ENCODE data around the gene PC.
A peak's percentile ranks its signal among the peaks of the same experiment; 100 is the strongest.

The PC gene

DNA sequence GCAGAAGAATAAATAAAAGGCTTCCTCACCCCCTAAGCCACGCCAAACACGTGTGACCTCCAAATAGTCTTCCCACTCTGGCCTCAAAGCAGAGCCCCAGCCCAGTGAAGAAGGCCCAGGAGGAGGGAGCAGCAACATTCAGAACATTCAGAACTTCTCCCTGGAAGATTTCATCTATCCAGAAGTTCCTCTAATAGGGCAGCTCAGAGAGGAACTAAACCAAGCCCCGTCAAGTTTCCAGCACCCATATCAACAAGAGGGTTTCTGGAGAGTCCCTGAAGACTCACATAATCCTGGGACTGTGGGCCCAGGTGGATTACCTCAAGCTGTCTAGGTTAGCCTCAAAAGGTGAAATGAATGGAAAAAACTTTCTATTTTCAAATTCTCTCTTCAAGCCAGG is 39.4 kb downstream of the PC start:
- H3K9me3 ChIP-seq (ENCODE audit: control insufficient read depth, low read length) = no peaks in the 10 kb centered on the region
- H3K36me3 ChIP-seq (ENCODE audit: control insufficient read depth, insufficient read depth, low read length, severe bottlenecking) = peaks cover 4% of the 10 kb centered on the region
- no peak overlapping the region for H3K9ac ChIP-seq (ENCODE audit: low read length)
- no peak for DNase-seq (ENCODE audit: low read depth)
- no peak overlapping the region for H3K4me3 ChIP-seq (ENCODE audit: low read length)
- no peaks in the 10 kb centered on the region for H3K27me3 ChIP-seq (replicated peaks; ENCODE audit: control insufficient read depth, insufficient read depth, low read length)
- peaks cover 11% of the 10 kb centered on the region for H3K4me1 ChIP-seq (ENCODE audit: control insufficient read depth, insufficient read depth, low read length)

DNA sequence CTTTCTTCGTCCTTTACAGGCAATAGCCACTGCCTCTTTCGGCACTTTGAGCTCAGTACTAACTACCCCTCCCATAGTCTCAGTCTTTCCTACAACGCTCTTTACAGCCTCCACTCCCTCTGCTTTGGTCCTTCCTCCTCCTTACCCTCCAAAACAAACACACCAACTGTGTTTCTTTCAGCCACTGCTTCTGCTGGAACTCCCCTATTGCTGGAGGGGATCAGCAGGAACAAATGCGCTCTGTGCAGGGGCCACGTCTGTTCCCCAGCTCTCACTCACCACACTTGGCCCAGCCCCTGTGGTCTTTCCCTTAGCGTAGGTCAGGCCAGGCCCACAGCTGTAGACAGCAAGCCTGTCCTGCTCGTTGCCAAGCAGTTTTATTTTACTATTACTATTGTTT is 42.3 kb downstream of the PC start:
- Histone ChIP-seq H3K36me3 (ENCODE audit: control insufficient read depth, insufficient read depth, low read length, severe bottlenecking) (peaks cover 4% of the 10 kb centered on the region), H3K9me3 (ENCODE audit: control insufficient read depth, low read length) (no peaks in the 10 kb centered on the region), H3K4me1 (ENCODE audit: control insufficient read depth, insufficient read depth, low read length) (peaks cover under 1% of the 10 kb centered on the region), H3K27me3 (replicated peaks; ENCODE audit: control insufficient read depth, insufficient read depth, low read length) (no peaks in the 10 kb centered on the region), H3K9ac (ENCODE audit: low read length) (no peak overlapping the region), H3K4me3 (ENCODE audit: low read length) (no peak overlapping the region)
- DNase-seq (ENCODE audit: low read depth) = no peak

DNA sequence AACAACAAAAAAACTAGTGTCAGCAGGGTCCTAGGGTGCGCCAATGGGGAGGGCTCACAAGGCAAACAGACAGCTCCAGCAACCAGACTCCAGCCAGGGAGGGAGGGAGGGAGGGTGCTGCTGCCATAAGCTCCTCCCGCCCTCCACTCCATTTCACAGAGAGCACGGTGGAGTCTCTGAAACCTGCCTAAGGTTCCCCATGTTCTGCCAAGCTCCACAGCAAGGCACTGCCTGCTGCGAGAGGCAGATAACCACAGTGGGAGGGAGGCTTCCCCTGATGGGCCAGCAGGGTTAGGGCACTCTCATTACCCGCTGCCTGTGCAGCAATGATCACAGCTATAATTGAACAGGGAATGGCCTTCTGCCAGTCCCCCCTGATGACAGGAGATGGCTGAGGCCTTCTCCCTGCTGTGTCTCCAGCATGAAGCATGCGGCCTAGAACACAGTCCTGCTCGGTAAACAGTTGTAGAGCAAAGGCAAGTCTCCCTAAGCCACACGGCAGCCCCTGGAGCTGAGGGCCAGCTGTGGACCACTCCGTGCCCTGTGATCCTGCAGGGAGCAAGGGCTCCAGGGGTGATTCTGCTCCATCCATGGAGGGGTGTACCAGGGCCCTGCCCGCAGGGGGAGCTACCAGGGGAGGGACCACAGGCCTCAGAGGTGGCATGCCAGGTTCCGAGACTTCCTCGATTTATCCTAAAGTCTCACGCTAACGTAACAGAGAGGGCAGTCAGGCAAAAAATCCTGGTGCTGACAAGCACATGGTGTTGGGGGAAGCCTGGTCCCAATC is 42.9 kb downstream of the PC start:
- Histone ChIP-seq H3K4me1 (ENCODE audit: control insufficient read depth, insufficient read depth, low read length) (no peaks in the 10 kb centered on the region), H3K4me3 (ENCODE audit: low read length) (no peak overlapping the region), H3K9ac (ENCODE audit: low read length) (no peak overlapping the region), H3K27me3 (replicated peaks; ENCODE audit: control insufficient read depth, insufficient read depth, low read length) (no peaks in the 10 kb centered on the region), H3K9me3 (ENCODE audit: control insufficient read depth, low read length) (no peaks in the 10 kb centered on the region), H3K36me3 (ENCODE audit: control insufficient read depth, insufficient read depth, low read length, severe bottlenecking) (peaks cover 4% of the 10 kb centered on the region)
- no peak for DNase-seq (ENCODE audit: low read depth)

DNA sequence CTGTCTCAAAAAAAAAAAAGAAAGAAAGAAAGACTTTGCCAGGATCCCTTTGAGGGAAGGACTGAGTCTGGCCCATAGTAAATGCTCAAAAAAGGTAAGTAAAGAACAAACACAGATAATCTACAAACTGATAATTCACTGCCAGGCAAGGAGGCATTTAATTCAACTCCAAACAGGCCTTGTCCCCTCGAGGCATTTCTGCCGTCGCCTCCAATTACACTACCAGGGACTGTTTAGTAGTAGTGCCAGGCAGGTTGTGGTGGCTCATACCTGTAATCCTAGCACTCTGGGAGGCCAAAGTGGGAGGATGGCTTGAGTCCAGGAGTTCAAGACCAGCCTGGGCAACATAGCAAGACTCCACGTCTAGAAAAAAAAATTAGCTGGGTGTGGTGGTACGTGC is 43.7 kb downstream of the PC start:
- H3K36me3 ChIP-seq (ENCODE audit: control insufficient read depth, insufficient read depth, low read length, severe bottlenecking) = peaks cover 4% of the 10 kb centered on the region
- DNase-seq (ENCODE audit: low read depth) = no peak

DNA sequence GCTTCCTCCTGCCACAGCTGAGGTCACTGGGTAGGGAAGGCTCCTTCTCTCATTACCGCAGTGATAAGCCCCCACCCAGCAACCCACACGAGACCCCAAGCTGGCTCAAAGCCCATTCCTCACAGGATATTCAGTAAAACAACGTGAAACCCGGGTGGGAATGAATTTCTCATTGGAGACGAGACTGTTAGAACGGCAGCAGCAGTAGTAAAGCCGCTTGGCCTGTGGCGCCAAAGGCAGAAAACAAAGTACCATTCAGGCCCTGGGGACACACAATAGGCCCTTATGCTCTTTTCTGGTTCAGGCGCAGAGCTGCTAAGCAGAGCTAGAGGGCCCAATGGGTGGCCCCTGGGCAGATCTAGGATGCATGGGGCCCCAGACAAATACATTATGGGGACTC is 45.3 kb downstream of the PC start:
- DNase-seq (ENCODE audit: low read depth) = no peak
- Histone ChIP-seq H3K4me1 (ENCODE audit: control insufficient read depth, insufficient read depth, low read length) (peaks cover 6% of the 10 kb centered on the region), H3K27me3 (replicated peaks; ENCODE audit: control insufficient read depth, insufficient read depth, low read length) (no peaks in the 10 kb centered on the region), H3K9ac (ENCODE audit: low read length) (no peak overlapping the region), H3K4me3 (ENCODE audit: low read length) (no peak overlapping the region), H3K9me3 (ENCODE audit: control insufficient read depth, low read length) (no peaks in the 10 kb centered on the region), H3K36me3 (ENCODE audit: control insufficient read depth, insufficient read depth, low read length, severe bottlenecking) (peaks cover 4% of the 10 kb centered on the region)

More for the DNA sequence above, 43.7 kb downstream of the PC start:
- Histone ChIP-seq H3K9me3 (ENCODE audit: control insufficient read depth, low read length) (no peaks in the 10 kb centered on the region), H3K4me1 (ENCODE audit: control insufficient read depth, insufficient read depth, low read length) (no peaks in the 10 kb centered on the region), H3K4me3 (ENCODE audit: low read length) (no peak overlapping the region), H3K27me3 (replicated peaks; ENCODE audit: control insufficient read depth, insufficient read depth, low read length) (no peaks in the 10 kb centered on the region), H3K9ac (ENCODE audit: low read length) (no peak overlapping the region)

DNA sequence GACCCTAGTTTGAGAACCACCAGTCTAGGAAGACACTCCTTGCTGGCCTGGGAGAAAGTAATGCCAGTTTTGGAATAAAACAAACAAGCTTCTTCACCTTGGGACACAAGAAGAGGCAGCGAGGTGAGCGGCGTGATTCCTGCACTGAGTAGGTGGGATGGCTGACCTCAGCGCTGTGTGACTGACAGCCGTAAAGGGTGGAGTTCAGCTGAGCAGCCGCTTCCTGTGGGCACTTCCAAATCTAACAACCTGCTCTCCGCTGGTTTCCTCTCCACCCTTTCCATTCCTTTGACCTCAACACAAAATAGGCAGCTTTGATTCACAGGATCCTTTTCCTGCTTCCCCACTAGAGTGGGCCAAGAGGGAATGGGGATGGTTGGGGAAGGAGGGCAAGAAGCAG is 45.8 kb downstream of the PC start:
- Histone ChIP-seq H3K36me3 (ENCODE audit: control insufficient read depth, insufficient read depth, low read length, severe bottlenecking) (peaks cover 4% of the 10 kb centered on the region), H3K27me3 (replicated peaks; ENCODE audit: control insufficient read depth, insufficient read depth, low read length) (no peaks in the 10 kb centered on the region), H3K9me3 (ENCODE audit: control insufficient read depth, low read length) (no peaks in the 10 kb centered on the region), H3K4me3 (ENCODE audit: low read length) (no peak overlapping the region), H3K9ac (ENCODE audit: low read length) (no peak overlapping the region), H3K4me1 (ENCODE audit: control insufficient read depth, insufficient read depth, low read length) (peaks cover 11% of the 10 kb centered on the region)
- no peak for DNase-seq (ENCODE audit: low read depth)

DNA sequence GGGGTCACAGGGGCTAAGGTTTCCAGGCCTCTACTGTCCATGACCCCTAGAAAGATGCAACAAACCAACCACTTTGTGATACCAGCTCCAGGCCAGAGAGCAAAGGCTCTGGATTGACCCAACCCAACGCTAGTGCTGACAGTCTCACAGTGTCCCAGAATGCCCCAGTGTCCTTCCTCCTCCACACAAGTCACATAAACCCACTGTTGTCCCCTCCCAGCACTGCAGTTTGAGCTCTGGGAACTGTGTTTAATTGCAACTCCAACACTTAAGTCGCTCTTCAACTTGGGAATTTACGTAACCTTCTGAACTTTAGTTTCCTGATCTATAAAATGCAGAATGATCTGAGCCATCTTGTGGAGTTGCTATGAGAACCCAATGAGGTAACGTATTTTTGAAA is 47.5 kb downstream of the PC start:
- H3K4me1 ChIP-seq (ENCODE audit: control insufficient read depth, insufficient read depth, low read length) = peaks cover 28% of the 10 kb centered on the region
- no peak overlapping the region for H3K9ac ChIP-seq (ENCODE audit: low read length)
- H3K36me3 ChIP-seq (ENCODE audit: control insufficient read depth, insufficient read depth, low read length, severe bottlenecking) = no peaks in the 10 kb centered on the region
- no peak for DNase-seq (ENCODE audit: low read depth)
- no peaks in the 10 kb centered on the region for H3K27me3 ChIP-seq (replicated peaks; ENCODE audit: control insufficient read depth, insufficient read depth, low read length)
- H3K9me3 ChIP-seq (ENCODE audit: control insufficient read depth, low read length) = no peaks in the 10 kb centered on the region
- no peak overlapping the region for H3K4me3 ChIP-seq (ENCODE audit: low read length)

DNA sequence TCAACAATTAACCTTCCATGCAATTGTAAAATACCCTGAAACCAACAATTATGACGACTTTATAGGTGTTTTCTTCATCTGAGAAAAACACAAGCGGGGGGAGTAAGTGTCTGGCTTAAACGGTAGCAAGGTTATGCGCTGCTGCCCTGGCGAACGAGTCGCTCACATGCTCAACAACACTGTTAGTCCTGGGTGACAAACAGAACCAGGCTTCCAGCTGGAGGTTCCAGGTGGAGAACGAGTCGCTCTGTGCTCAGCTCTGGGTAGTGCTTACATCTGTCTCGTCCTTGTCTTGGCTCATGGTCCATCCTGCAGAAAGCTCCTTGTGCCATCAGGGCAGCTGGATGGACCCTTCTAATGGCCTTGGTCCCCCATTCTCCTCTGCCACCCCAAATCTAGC is 48.2 kb downstream of the PC start:
- no peaks in the 10 kb centered on the region for H3K36me3 ChIP-seq (ENCODE audit: control insufficient read depth, insufficient read depth, low read length, severe bottlenecking)
- no peak for DNase-seq (ENCODE audit: low read depth)
- H3K4me3 ChIP-seq (ENCODE audit: low read length) = no peak overlapping the region
- H3K27me3 ChIP-seq (replicated peaks; ENCODE audit: control insufficient read depth, insufficient read depth, low read length) = no peaks in the 10 kb centered on the region
- peaks cover 35% of the 10 kb centered on the region for H3K4me1 ChIP-seq (ENCODE audit: control insufficient read depth, insufficient read depth, low read length)
- no peaks in the 10 kb centered on the region for H3K9me3 ChIP-seq (ENCODE audit: control insufficient read depth, low read length)
- H3K9ac ChIP-seq (ENCODE audit: low read length) = no peak overlapping the region

DNA sequence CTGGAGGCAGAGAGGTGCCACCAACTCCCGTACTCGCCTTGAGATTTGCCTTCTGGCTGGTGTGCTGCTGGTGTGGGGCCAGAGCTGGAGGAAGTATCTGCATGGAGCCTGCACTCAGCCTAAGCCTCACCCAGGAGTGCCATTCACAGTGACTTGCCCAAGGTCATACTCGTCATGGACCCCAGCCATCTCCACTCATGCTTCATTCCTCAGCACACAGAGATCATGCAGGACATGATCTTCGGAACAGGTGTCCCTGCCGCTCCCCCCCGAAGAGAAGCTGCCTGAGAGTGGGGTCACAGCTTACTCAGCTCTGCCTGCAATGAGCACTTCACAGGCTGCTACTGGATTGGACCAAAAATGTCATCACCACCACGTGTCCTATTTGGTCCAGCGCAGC is 49.0 kb downstream of the PC start:
- Histone ChIP-seq H3K4me1 (ENCODE audit: control insufficient read depth, insufficient read depth, low read length) (peaks cover 38% of the 10 kb centered on the region), H3K4me3 (ENCODE audit: low read length) (no peak overlapping the region), H3K9me3 (ENCODE audit: control insufficient read depth, low read length) (no peaks in the 10 kb centered on the region), H3K36me3 (ENCODE audit: control insufficient read depth, insufficient read depth, low read length, severe bottlenecking) (no peaks in the 10 kb centered on the region), H3K27me3 (replicated peaks; ENCODE audit: control insufficient read depth, insufficient read depth, low read length) (no peaks in the 10 kb centered on the region), H3K9ac (ENCODE audit: low read length) (no peak overlapping the region)
- no peak for DNase-seq (ENCODE audit: low read depth)

DNA sequence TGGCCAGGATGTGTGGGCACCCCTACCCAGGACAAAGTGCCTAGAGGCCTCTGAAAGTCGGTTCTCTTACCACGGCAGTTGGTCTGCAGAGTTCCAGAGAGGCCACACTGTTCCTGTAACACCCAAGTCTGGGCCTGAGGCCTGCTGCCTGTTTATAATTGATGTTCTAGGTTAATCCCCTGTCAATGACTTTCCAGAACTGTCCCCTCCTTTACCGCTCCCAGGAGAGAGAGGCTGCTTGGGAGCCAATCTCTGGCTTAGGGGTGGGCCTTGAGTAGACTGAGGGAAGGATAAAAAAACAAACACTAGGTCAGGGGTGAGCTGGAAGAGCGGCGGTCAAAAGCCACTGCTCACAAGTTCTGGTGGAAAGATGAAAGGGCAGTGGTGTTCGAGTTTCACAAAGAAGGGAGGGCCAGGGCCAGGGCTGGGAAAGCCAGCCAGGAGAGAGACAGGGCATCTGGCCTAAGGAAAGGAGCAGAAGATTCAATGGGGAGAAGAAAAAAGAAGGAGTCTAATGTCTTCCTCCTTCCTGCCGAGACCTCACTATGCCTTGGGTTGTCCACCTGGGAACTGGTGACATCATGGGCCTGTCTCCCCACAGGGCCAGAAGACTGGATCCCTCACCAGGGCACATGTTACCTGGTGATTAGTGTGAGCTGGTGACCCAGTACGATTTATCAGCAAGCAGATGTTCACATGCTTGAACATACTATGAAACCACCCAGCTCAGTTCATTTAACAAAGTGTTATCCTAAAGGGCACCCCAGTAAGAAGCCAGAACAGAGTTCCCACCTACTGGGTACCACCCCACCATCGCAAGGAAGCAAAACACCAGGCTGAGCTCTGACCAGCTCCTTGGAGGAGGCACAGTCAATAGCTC is 50.2 kb downstream of the PC start:
- Histone ChIP-seq H3K4me1 (ENCODE audit: control insufficient read depth, insufficient read depth, low read length) (peaks cover 41% of the 10 kb centered on the region), H3K36me3 (ENCODE audit: control insufficient read depth, insufficient read depth, low read length, severe bottlenecking) (no peaks in the 10 kb centered on the region), H3K4me3 (ENCODE audit: low read length) (peak overlapping the region; percentile 21), H3K27me3 (replicated peaks; ENCODE audit: control insufficient read depth, insufficient read depth, low read length) (no peaks in the 10 kb centered on the region), H3K9ac (ENCODE audit: low read length) (peak overlapping the region; percentile 43), H3K9me3 (ENCODE audit: control insufficient read depth, low read length) (no peaks in the 10 kb centered on the region)
- no peak for DNase-seq (ENCODE audit: low read depth)

DNA sequence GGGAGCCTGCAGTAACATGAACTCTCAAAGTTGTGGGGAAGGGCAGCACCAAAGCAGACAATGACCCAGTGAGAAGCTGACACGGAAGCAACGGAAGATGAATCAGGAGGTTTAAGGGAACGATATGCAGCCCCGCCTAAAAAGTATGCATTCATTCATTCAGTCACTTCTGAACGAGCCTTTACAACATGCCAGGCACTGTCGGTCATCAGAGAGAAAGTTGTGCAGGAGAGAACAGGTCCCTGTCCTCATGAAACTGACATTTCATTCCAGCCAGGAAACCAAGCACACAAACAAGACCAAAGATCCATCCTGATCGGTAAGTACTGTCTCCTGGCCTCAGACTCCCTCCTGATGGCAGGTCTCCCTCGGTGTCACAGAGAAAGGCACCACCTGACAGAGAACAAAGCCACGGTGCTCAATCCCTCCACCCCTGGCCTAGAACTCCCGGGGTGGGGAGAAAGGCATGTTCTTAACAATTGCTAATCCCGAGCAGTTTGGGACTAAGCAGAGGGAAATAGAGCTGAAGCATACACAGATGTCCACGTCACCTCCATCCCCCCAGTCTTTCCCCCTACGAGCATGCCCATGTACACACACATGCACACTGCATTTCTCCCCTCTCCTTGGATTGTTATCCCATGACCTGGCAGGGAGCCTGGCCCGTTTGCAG is 52.0 kb downstream of the PC start:
- no peaks in the 10 kb centered on the region for H3K9me3 ChIP-seq (ENCODE audit: control insufficient read depth, low read length)
- H3K36me3 ChIP-seq (ENCODE audit: control insufficient read depth, insufficient read depth, low read length, severe bottlenecking) = no peaks in the 10 kb centered on the region
- DNase-seq (ENCODE audit: low read depth) = peak; percentile 15
- no peaks in the 10 kb centered on the region for H3K27me3 ChIP-seq (replicated peaks; ENCODE audit: control insufficient read depth, insufficient read depth, low read length)
- peak overlapping the region; percentile 70 for H3K9ac ChIP-seq (ENCODE audit: low read length)
- H3K4me1 ChIP-seq (ENCODE audit: control insufficient read depth, insufficient read depth, low read length) = peaks cover 41% of the 10 kb centered on the region
- H3K4me3 ChIP-seq (ENCODE audit: low read length) = peak overlapping the region; percentile 73
